ENCODE data around the gene RLBP1. TPM values are rescaled to one million over a fixed set of nuclear protein-coding genes. Genes with fewer than 3 reads are reported as not detected.

The RLBP1 gene
- total and polyA plus RNA-seq, 2 donors (not counting 3 experiments of a cell fraction or from before 2014, with no cell fraction given), result not detected

GRCh38 chr15:89179966-89180875 lies 41.2 kb downstream of the RLBP1 start:
- FAIRE-seq (no peak), DNase-seq (ENCODE audit: low read depth, low spot score) (no peak)
- ChIA-PET CTCF (interaction anchor here (1.1 to 4.7 kb wide), 6 partner anchors 9 to 302 kb away, joined by 3 to 198 read pairs (median 14); partner anchors contain the start of gene ABHD2), POLR2A (no interaction called here)
- Histone ChIP-seq H2AFZ (ENCODE audit: low read depth, low read length) (no peak overlapping the region), H3K27ac (ENCODE audit: insufficient read depth, low read depth, low read length) (no peak overlapping the region), H3K36me3 (ENCODE audit: control insufficient read depth in 2 of 2, extremely low read depth in 1 of 2, insufficient read depth in 2 of 2, low read length in 2 of 2) (peaks cover 0 to 3% of the 10 kb centered on the region in 2 experiments), H3K27me3 (ENCODE audit: control insufficient read depth in 2 of 2, insufficient read depth in 2 of 2, low read length in 2 of 2) (no peaks in the 10 kb centered on the region), H4K20me1 (replicated peaks; ENCODE audit: control insufficient read depth, extremely low read depth, insufficient read depth, low read length) (no peaks in the 10 kb centered on the region), H3K9me1 (replicated peaks; ENCODE audit: control insufficient read depth, extremely low read depth, insufficient read depth, low read length) (no peaks in the 10 kb centered on the region), H3K4me2 (ENCODE audit: insufficient read depth, low read length) (no peak overlapping the region), H3K79me2 (ENCODE audit: control insufficient read depth, insufficient read depth, low read length) (no peaks in the 10 kb centered on the region), H3K9ac (replicated peaks; ENCODE audit: extremely low read depth, insufficient read depth, low read length) (no peak overlapping the region), H3K4me3 (replicated peaks in 1 of 3; ENCODE audit: insufficient read depth in 1 of 3, low read depth in 1 of 3, low read length in 3 of 3) (no peak overlapping the region), H3K9me3 (replicated peaks; ENCODE audit: control insufficient read depth, insufficient read depth, low read length) (no peaks in the 10 kb centered on the region), H3K4me1 (ENCODE audit: control insufficient read depth, extremely low read depth, insufficient read depth, low read length) (no peaks in the 10 kb centered on the region)
- BruUV-seq (replicated peaks), result no TSS peak
- no peak for TF ChIP-seq POLR2AphosphoS5 (IDR thresholded peaks at IDR 0.05; ENCODE audit: insufficient read depth, low read depth, low read length)
- TF ChIP-seq POLR2A (IDR thresholded peaks at IDR 0.05; ENCODE audit: low read depth, low read length), result no peak
- TF ChIP-seq CTCF (IDR thresholded peaks at IDR 0.05; ENCODE audit: extremely low read depth in 1 of 2, insufficient read depth in 1 of 2, low read depth in 1 of 2, low read length in 2 of 2), result no peak
- no peak for TF ChIP-seq GATA2 (IDR thresholded peaks at IDR 0.05; ENCODE audit: insufficient read depth, insufficient read length, low read depth, low read length)
- no peak for TF ChIP-seq MYC (IDR thresholded peaks at IDR 0.05; ENCODE audit: low read depth, low read length)
- no peak for TF ChIP-seq EZH2 (IDR thresholded peaks at IDR 0.05; ENCODE audit: borderline replicate concordance, low read depth, low read length, severe bottlenecking)
- TF ChIP-seq FOS (IDR thresholded peaks at IDR 0.05; ENCODE audit: borderline replicate concordance, insufficient read depth, low read length), result no peak
- no peak for TF ChIP-seq JUN (IDR thresholded peaks at IDR 0.05; ENCODE audit: borderline replicate concordance, insufficient read depth, insufficient read length, low read depth)
- TF ChIP-seq MAX (IDR thresholded peaks at IDR 0.05; ENCODE audit: insufficient read depth, insufficient read length), result no peak
- intact Hi-C loops (cut with micrococcal nuclease) (loop anchor here (10.0 kb wide), 1 partner anchor 555 kb away; the partner anchor contains the start of gene AEN), dilution Hi-C loops (cut with MboI; ENCODE audit: extremely low pct_ligation_motif_present, low sequenced_read_pairs) (no loop called here)
